BE2C (cell line): Measurements from ENCODE around the gene AHNAK.

Experiments
- DNase-seq: peaks from one replicate; pipeline ENCODE4 v3.0.0-alpha.2; 2020
- H3K27me3 ChIP-seq: fragments of 250-450 bp; sonication (Bioruptor Pico); 2 replicates; pipeline ENCODE4 v1.5.1; 2020; ENCODE audit warnings: mild to moderate bottlenecking
- H3K36me3 ChIP-seq: fragments of 250-450 bp; sonication (Bioruptor Pico); 2 replicates; pipeline ENCODE4 v1.5.1; 2020; ENCODE audit warnings: mild to moderate bottlenecking
- H3K4me1 ChIP-seq: fragments of 250-450 bp; sonication (Bioruptor Pico); 2 replicates; pipeline ENCODE4 v1.5.1; 2020
- H3K4me3 ChIP-seq: 2 replicates; pipeline ENCODE4 v1.5.1; 2011; ENCODE audit warnings: low read depth, low read length
- H3K9me3 ChIP-seq: fragments of 250-450 bp; sonication (Bioruptor Pico); 2 replicates; pipeline ENCODE4 v1.5.1; 2020
- TF ChIP-seq, protein P1 (sequence below): IDR thresholded peaks from 2 replicates; pipeline ENCODE4 v1.5.1; 2012; ENCODE audit warnings: mild to moderate bottlenecking, low read depth, low read length

AHNAK gene

DNA sequence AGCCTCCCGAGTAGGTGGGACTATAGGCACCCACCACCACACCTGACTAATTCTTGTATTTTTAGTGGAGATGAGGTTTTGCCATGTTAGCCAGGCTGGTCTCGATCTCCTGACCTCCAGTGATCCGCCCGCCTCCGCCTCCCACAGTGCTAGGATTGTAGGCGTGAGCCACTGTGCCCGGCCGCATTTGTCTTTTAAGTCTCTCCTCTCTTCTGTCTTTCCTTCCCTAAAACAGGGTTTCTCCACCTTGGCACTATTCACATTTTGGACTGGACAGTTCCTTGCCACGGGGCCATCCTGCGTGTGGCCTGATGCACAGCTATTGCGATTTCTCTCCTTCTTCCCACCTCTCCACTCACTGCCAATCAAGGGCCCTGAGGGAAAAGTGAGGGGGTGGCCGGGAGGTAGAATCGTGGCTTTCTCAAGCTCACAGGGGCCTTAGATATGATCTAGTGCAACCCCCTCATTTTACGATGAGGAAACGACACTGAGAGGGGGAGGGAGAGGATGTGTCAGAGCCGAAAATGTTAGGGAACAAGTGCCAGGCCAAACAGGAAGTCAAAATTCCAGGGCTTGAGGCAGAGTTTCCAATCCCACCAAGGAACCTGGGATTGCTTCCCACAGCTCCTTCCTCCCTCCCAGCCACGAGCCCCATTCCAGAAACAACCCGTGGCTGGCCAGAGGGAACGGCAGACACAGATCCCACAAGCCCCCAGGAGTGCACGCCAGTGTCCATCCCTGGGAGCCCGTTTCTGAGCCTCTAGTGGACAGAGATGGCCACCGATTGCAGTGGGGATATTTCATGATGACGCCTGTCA is 106.6 kb downstream of the AHNAK start:
- Histone ChIP-seq H3K4me1 (no peaks in the 10 kb centered on the region), H3K27me3 (no peaks in the 10 kb centered on the region), H3K4me3 (no peak overlapping the region), H3K9me3 (no peaks in the 10 kb centered on the region), H3K36me3 (no peaks in the 10 kb centered on the region)
- TF ChIP-seq, protein P1, sequence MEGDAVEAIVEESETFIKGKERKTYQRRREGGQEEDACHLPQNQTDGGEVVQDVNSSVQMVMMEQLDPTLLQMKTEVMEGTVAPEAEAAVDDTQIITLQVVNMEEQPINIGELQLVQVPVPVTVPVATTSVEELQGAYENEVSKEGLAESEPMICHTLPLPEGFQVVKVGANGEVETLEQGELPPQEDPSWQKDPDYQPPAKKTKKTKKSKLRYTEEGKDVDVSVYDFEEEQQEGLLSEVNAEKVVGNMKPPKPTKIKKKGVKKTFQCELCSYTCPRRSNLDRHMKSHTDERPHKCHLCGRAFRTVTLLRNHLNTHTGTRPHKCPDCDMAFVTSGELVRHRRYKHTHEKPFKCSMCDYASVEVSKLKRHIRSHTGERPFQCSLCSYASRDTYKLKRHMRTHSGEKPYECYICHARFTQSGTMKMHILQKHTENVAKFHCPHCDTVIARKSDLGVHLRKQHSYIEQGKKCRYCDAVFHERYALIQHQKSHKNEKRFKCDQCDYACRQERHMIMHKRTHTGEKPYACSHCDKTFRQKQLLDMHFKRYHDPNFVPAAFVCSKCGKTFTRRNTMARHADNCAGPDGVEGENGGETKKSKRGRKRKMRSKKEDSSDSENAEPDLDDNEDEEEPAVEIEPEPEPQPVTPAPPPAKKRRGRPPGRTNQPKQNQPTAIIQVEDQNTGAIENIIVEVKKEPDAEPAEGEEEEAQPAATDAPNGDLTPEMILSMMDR = no peak
- no peak for DNase-seq

DNA sequence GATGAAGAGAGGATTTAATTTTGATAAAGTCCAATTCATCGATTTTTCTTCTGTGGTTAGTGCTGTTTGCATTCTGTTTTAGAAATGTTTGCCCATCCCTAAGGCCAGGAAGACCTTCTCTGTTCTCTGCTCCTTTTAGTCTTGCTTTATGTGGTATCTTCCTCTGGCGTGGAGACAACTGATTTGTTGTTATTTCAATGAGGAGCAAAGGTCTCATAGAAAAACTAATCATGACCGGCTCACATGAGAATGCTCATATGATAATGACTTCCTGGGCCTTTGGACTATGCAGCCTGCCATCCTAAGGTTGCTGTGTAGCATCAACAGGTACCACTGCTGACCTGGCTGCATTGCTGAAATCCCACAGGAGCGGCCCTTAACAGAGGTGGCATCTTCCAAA is 108.0 kb downstream of the AHNAK start:
- Histone ChIP-seq H3K4me3 (no peak overlapping the region), H3K9me3 (no peaks in the 10 kb centered on the region), H3K4me1 (no peaks in the 10 kb centered on the region), H3K36me3 (no peaks in the 10 kb centered on the region), H3K27me3 (no peaks in the 10 kb centered on the region)
- TF ChIP-seq, protein P1 = no peak
- DNase-seq = no peak

DNA sequence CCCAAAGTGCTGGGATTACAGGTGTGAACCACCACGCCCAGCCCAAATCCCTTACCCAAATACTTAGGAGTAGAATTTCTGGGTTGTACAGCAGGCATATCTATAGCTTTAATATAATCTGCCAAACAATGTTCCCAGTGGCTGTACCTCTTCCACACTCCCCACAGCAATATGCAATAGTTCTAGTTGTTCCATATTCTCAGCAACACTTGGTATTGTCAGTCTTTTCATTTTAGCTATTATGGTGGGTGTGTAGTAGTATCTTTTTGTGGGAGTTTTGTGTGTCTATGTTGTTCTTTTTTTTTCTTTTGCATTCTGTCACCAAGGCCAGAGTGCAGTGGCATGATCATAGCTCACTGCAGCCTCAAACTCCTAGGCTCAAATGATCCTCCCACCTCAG is 109.0 kb downstream of the AHNAK start:
- Histone ChIP-seq H3K27me3 (no peaks in the 10 kb centered on the region), H3K4me3 (no peak overlapping the region), H3K4me1 (no peaks in the 10 kb centered on the region), H3K9me3 (no peaks in the 10 kb centered on the region), H3K36me3 (no peaks in the 10 kb centered on the region)
- TF ChIP-seq, protein P1 = no peak
- no peak for DNase-seq

DNA sequence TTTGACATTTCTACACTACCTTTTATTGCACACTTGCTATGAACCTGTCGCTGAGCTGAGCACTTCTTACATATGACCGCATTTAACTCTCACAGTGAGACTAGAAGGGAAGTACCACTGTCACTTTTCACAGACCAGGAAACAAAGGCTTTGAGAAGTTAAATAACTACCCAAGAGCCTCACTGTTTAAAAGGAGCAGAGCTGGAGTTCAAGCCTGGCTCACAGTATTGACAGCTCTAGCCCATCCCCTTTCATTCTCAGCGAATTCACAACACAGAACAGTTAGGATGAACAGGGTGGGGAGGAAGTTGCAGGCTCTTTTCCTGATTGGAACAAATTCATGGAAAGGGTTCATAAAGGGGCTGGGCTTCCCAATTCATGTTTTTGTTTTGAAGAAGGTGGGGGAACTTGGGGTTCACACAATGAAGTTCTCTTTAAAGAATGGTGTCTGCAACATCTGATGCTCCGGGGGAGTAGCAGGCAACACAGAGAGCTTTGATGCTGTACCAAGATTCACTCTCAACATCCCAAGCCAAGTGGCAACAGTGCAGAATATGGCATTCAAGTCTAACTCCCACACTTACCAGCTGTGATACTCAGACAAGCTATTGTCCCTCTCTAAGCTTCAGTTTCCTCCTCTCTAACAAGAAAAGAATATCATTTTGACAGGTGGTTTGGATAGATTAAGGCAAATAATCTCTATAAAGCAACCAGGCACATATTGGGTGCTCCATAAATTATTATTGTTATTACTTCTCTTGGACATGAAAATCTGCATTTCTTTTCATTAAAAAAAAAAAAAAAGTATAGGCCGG is 110.6 kb downstream of the AHNAK start:
- TF ChIP-seq, protein P1 = no peak
- no peak for DNase-seq
- no peaks in the 10 kb centered on the region for H3K9me3 ChIP-seq
- H3K4me1 ChIP-seq = no peaks in the 10 kb centered on the region
- H3K27me3 ChIP-seq = no peaks in the 10 kb centered on the region
- no peaks in the 10 kb centered on the region for H3K36me3 ChIP-seq
- H3K4me3 ChIP-seq = no peak overlapping the region

DNA sequence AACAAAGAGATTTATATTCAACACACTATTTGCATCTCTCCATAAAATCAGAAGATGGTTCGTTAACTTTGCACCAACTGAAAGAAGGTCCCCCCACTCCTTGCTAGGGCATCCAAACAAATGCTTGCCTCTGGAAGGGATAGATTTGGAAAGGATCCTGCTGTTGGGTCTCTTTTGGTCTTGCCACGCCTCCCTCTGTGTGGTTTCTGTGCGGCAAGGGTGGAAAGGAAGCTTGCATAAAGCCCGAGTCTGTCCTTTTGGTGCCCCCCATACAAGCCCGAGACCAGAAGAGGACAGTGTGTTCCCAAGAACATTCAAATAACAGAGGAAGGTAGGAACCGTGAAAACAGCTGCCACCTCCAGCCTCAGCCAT is 112.7 kb downstream of the AHNAK start:
- H3K4me3 ChIP-seq = no peak overlapping the region
- TF ChIP-seq, protein P1 = no peak
- no peak for DNase-seq

More for the DNA sequence above, 112.7 kb downstream of the AHNAK start:
- Histone ChIP-seq H3K4me1 (no peaks in the 10 kb centered on the region; the same call in 1 of the 2 replicates), H3K27me3 (no peaks in the 10 kb centered on the region), H3K9me3 (no peaks in the 10 kb centered on the region), H3K36me3 (no peaks in the 10 kb centered on the region)
